ENCODE results near the gene GSTT4. TPM values are rescaled to one million over a fixed set of nuclear protein-coding genes. Genes with fewer than 3 reads are reported as not detected.

The GSTT4 gene
- total and polyA plus RNA-seq, 2 of the 13 experiments (the other 11 are each of a cell fraction or from before 2014, with no cell fraction given) = 0.59 to 0.62 TPM

DNA sequence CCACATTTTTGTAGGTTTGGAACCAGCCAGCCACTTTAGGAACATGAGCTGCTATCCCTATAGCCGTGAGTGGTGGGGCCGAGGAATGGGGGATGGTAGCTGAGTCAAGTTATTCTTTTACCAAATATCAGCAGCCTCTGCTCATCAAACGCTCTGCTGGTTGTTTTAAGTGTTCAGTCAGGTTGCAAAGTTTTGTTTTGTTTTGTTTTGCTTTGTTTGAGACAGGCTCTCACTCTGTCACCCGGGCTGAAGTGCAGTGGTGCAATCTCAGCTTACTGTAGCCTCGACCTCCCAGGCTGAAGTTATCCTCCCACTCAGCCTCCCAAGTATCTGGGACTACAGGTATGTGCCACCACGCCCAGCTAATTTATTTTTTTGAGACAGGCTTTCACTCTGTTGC is 20.2 kb upstream of the GSTT4 start (continued):
- TF ChIP-seq, protein P1, sequence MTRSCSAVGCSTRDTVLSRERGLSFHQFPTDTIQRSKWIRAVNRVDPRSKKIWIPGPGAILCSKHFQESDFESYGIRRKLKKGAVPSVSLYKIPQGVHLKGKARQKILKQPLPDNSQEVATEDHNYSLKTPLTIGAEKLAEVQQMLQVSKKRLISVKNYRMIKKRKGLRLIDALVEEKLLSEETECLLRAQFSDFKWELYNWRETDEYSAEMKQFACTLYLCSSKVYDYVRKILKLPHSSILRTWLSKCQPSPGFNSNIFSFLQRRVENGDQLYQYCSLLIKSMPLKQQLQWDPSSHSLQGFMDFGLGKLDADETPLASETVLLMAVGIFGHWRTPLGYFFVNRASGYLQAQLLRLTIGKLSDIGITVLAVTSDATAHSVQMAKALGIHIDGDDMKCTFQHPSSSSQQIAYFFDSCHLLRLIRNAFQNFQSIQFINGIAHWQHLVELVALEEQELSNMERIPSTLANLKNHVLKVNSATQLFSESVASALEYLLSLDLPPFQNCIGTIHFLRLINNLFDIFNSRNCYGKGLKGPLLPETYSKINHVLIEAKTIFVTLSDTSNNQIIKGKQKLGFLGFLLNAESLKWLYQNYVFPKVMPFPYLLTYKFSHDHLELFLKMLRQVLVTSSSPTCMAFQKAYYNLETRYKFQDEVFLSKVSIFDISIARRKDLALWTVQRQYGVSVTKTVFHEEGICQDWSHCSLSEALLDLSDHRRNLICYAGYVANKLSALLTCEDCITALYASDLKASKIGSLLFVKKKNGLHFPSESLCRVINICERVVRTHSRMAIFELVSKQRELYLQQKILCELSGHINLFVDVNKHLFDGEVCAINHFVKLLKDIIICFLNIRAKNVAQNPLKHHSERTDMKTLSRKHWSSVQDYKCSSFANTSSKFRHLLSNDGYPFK (CRISPR knock-in tag; IDR thresholded peaks at IDR 0.05; ENCODE audit: borderline replicate concordance) = no peak
- TF ChIP-seq ZNF724P (CRISPR knock-in tag; IDR thresholded peaks at IDR 0.05; ENCODE audit: borderline replicate concordance) (no peak), RORA (CRISPR knock-in tag; IDR thresholded peaks at IDR 0.05) (no peak), ZSCAN20 (CRISPR knock-in tag; IDR thresholded peaks at IDR 0.05; ENCODE audit: borderline replicate concordance) (no peak), KMT2B (CRISPR knock-in tag; IDR thresholded peaks at IDR 0.05) (no peak), KAT7 (CRISPR knock-in tag; IDR thresholded peaks at IDR 0.05; ENCODE audit: borderline replicate concordance) (no peak), PRPF4 (IDR thresholded peaks at IDR 0.05; ENCODE audit: low read depth, low read length, poor library complexity, severe bottlenecking) (no peak), ZNF616 (CRISPR knock-in tag; IDR thresholded peaks at IDR 0.05; ENCODE audit: low read depth) (no peak), PHB2 (IDR thresholded peaks at IDR 0.05; ENCODE audit: partially characterized antibody) (no peak), CEBPZ (IDR thresholded peaks at IDR 0.05; ENCODE audit: low read length) (no peak), ZNF776 (CRISPR knock-in tag; IDR thresholded peaks at IDR 0.05) (no peak), MXI1 (IDR thresholded peaks at IDR 0.05; ENCODE audit: borderline replicate concordance, low read depth, low read length) (no peak), NFE2 (CRISPR knock-in tag; IDR thresholded peaks at IDR 0.05) (no peak), MAFF (IDR thresholded peaks at IDR 0.05; ENCODE audit: low read depth, low read length) (no peak), ZNF589 (CRISPR knock-in tag; conservative IDR thresholded peaks at IDR 0.05) (no peak), POGK (CRISPR knock-in tag; conservative IDR thresholded peaks at IDR 0.05) (peak; percentile 41; the same call in 1 of the 2 replicates), ZSCAN9 (CRISPR knock-in tag; IDR thresholded peaks at IDR 0.05; ENCODE audit: borderline replicate concordance) (no peak)
- TF ChIP-seq, protein P2, sequence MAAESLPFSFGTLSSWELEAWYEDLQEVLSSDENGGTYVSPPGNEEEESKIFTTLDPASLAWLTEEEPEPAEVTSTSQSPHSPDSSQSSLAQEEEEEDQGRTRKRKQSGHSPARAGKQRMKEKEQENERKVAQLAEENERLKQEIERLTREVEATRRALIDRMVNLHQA (CRISPR knock-in tag; IDR thresholded peaks at IDR 0.05) = no peak
- TF ChIP-seq, protein P3, sequence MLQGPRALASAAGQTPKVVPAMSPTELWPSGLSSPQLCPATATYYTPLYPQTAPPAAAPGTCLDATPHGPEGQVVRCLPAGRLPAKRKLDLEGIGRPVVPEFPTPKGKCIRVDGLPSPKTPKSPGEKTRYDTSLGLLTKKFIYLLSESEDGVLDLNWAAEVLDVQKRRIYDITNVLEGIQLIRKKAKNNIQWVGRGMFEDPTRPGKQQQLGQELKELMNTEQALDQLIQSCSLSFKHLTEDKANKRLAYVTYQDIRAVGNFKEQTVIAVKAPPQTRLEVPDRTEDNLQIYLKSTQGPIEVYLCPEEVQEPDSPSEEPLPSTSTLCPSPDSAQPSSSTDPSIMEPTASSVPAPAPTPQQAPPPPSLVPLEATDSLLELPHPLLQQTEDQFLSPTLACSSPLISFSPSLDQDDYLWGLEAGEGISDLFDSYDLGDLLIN (CRISPR knock-in tag; IDR thresholded peaks at IDR 0.05; ENCODE audit: borderline replicate concordance) = no peak

All from HepG2 (cell line).